Thyroid gland (tissue), 4 donors: ENCODE data around the gene C1orf167.

ENCODE experiments used
- POLR2A ChIP-seq, 2 donors: fragments of 450-650 bp; IDR thresholded peaks; one replicate each; pipeline ENCODE4 v1.6.1; 2017; ENCODE audit warnings: antibody characterized with exemption in 2 of 2, mild to moderate bottlenecking in 2 of 2, moderate library complexity in 1 of 2
- TF ChIP-seq, protein P1 (sequence below), 6 experiments: fragments of 200-600 bp in 3 of 6; fragments of 450-650 bp in 3 of 6; sonication (generic) in 3 of 6; IDR thresholded peaks; one replicate each; pipeline ENCODE4 v1.5.1; 2016 to 2019; ENCODE audit warnings: antibody characterized with exemption in 6 of 6, mild to moderate bottlenecking in 2 of 6, inconsistent platforms in 1 of 6, moderate library complexity in 1 of 6

DNA sequence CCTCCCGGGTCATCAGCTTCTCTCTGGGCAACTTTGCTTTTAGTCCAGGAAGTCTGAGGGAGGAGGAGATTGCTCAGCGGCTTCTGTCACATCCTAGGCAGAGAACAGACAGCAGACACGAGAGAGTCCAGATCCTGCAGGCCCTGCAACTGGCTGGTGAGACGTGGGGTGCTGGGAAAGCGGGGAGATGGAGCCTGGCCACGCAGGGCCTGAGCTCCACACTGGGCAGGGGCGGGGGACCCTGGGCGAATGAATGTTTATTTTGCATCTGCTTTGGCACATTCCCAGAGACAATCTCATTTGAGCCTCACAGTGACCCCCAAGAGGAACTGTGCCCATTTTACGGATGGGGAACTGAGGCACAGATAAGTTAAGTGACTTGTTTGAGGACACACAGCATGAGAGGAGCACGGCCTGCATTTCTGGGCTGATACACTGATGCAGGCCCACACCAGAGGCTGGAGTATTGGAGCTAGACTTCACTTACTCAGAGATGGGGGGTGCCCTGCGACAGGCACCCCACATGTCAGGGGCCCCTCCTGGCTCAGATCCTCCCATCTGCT lies 9.6 kb downstream of the C1orf167 start:
- TF ChIP-seq POLR2A (IDR thresholded peaks at IDR 0.05) = no peak
- TF ChIP-seq, protein P1, sequence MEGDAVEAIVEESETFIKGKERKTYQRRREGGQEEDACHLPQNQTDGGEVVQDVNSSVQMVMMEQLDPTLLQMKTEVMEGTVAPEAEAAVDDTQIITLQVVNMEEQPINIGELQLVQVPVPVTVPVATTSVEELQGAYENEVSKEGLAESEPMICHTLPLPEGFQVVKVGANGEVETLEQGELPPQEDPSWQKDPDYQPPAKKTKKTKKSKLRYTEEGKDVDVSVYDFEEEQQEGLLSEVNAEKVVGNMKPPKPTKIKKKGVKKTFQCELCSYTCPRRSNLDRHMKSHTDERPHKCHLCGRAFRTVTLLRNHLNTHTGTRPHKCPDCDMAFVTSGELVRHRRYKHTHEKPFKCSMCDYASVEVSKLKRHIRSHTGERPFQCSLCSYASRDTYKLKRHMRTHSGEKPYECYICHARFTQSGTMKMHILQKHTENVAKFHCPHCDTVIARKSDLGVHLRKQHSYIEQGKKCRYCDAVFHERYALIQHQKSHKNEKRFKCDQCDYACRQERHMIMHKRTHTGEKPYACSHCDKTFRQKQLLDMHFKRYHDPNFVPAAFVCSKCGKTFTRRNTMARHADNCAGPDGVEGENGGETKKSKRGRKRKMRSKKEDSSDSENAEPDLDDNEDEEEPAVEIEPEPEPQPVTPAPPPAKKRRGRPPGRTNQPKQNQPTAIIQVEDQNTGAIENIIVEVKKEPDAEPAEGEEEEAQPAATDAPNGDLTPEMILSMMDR (IDR thresholded peaks at IDR 0.05) = no peak
